Stimulated activated naive CD8-positive, alpha-beta T cell treated with anti-CD3 and anti-CD28 coated beads, Interleukin-15, Interleukin-2, amounts not matched to agents 100 ng/mL and 50 ng/mL, for 24 hours (primary cell): ENCODE data around the gene CENPP.

Source experiments
- H3K27ac Mint-ChIP-seq: one replicate; pipeline ENCODE4 v1.8.0; 2021; ENCODE audit warnings: mild to moderate bottlenecking, mixed read lengths
- H3K27me3 Mint-ChIP-seq: one replicate; pipeline ENCODE4 v1.8.0; 2021; ENCODE audit warnings: mixed read lengths
- H3K36me3 Mint-ChIP-seq: one replicate; pipeline ENCODE4 v1.8.0; 2021; ENCODE audit warnings: low read depth, mixed read lengths
- H3K4me1 Mint-ChIP-seq: one replicate; pipeline ENCODE4 v1.8.0; 2021; ENCODE audit warnings: low read depth, mixed read lengths
- H3K4me3 Mint-ChIP-seq: one replicate; pipeline ENCODE4 v1.8.0; 2021; ENCODE audit warnings: mild to moderate bottlenecking, mixed read lengths
- H3K9me3 Mint-ChIP-seq: one replicate; pipeline ENCODE4 v1.8.0; 2021; ENCODE audit warnings: mixed read lengths

Gene CENPP

GRCh38 chr9:92503156-92503555 lies 177.4 kb downstream of the CENPP start:
- Mint-ChIP-seq H3K9me3 (no peaks in the 10 kb centered on the region), H3K27me3 (no peaks in the 10 kb centered on the region), H3K4me3 (no peak overlapping the region), H3K4me1 (no peaks in the 10 kb centered on the region), H3K27ac (no peak overlapping the region), H3K36me3 (no peaks in the 10 kb centered on the region)

- Mint-ChIP-seq H3K36me3 (no peaks in the 10 kb centered on the region), H3K9me3 (no peaks in the 10 kb centered on the region), H3K27me3 (no peaks in the 10 kb centered on the region), H3K4me3 (no peak overlapping the region), H3K27ac (no peak overlapping the region), H3K4me1 (no peaks in the 10 kb centered on the region)
Measured at GRCh38 chr9:92504881-92505280, 179.1 kb downstream of the CENPP start.

GRCh38 chr9:92506184-92506857 lies 180.6 kb downstream of the CENPP start:
- Mint-ChIP-seq H3K27ac (no peak overlapping the region), H3K4me1 (no peaks in the 10 kb centered on the region), H3K36me3 (no peaks in the 10 kb centered on the region), H3K27me3 (no peaks in the 10 kb centered on the region), H3K9me3 (no peaks in the 10 kb centered on the region), H3K4me3 (no peak overlapping the region)

- Mint-ChIP-seq H3K27ac (no peak overlapping the region), H3K27me3 (no peaks in the 10 kb centered on the region), H3K36me3 (no peaks in the 10 kb centered on the region), H3K4me3 (no peak overlapping the region), H3K9me3 (no peaks in the 10 kb centered on the region), H3K4me1 (no peaks in the 10 kb centered on the region)
Measured at GRCh38 chr9:92507005-92507404, 181.3 kb downstream of the CENPP start.

GRCh38 chr9:92507496-92507895 lies 181.7 kb downstream of the CENPP start:
- peaks cover 3% of the 10 kb centered on the region for H3K4me1 Mint-ChIP-seq
- H3K9me3 Mint-ChIP-seq = no peaks in the 10 kb centered on the region
- H3K36me3 Mint-ChIP-seq = no peaks in the 10 kb centered on the region
- no peaks in the 10 kb centered on the region for H3K27me3 Mint-ChIP-seq
- no peak overlapping the region for H3K4me3 Mint-ChIP-seq
- no peak overlapping the region for H3K27ac Mint-ChIP-seq

GRCh38 chr9:92508018-92508820 lies 182.5 kb downstream of the CENPP start:
- no peaks in the 10 kb centered on the region for H3K27me3 Mint-ChIP-seq
- no peak overlapping the region for H3K4me3 Mint-ChIP-seq
- H3K4me1 Mint-ChIP-seq = peaks cover 4% of the 10 kb centered on the region
- no peaks in the 10 kb centered on the region for H3K36me3 Mint-ChIP-seq
- H3K9me3 Mint-ChIP-seq = no peaks in the 10 kb centered on the region
- H3K27ac Mint-ChIP-seq = no peak overlapping the region

GRCh38 chr9:92509050-92509449 lies 183.3 kb downstream of the CENPP start:
- peaks cover 4% of the 10 kb centered on the region for H3K4me1 Mint-ChIP-seq
- no peak overlapping the region for H3K27ac Mint-ChIP-seq
- H3K36me3 Mint-ChIP-seq = no peaks in the 10 kb centered on the region
- H3K27me3 Mint-ChIP-seq = no peaks in the 10 kb centered on the region
- H3K9me3 Mint-ChIP-seq = no peaks in the 10 kb centered on the region
- H3K4me3 Mint-ChIP-seq = no peak overlapping the region

- no peak overlapping the region for H3K27ac Mint-ChIP-seq
- H3K4me3 Mint-ChIP-seq = no peak overlapping the region
- H3K4me1 Mint-ChIP-seq = peaks cover 4% of the 10 kb centered on the region
- H3K27me3 Mint-ChIP-seq = no peaks in the 10 kb centered on the region
- H3K36me3 Mint-ChIP-seq = no peaks in the 10 kb centered on the region
- no peaks in the 10 kb centered on the region for H3K9me3 Mint-ChIP-seq
Measured at GRCh38 chr9:92510747-92511146, 185.0 kb downstream of the CENPP start.

GRCh38 chr9:92512622-92513021 lies 186.9 kb downstream of the CENPP start:
- Mint-ChIP-seq H3K9me3 (no peaks in the 10 kb centered on the region), H3K4me3 (no peak overlapping the region), H3K27ac (no peak overlapping the region), H3K36me3 (no peaks in the 10 kb centered on the region), H3K4me1 (peaks cover 4% of the 10 kb centered on the region), H3K27me3 (no peaks in the 10 kb centered on the region)

- Mint-ChIP-seq H3K4me3 (no peak overlapping the region), H3K36me3 (no peaks in the 10 kb centered on the region), H3K4me1 (peaks cover 4% of the 10 kb centered on the region), H3K9me3 (no peaks in the 10 kb centered on the region), H3K27me3 (no peaks in the 10 kb centered on the region), H3K27ac (no peak overlapping the region)
Measured at GRCh38 chr9:92513349-92513748, 187.6 kb downstream of the CENPP start.

- peaks cover 4% of the 10 kb centered on the region for H3K4me1 Mint-ChIP-seq
- H3K4me3 Mint-ChIP-seq = no peak overlapping the region
- H3K36me3 Mint-ChIP-seq = peaks cover 4% of the 10 kb centered on the region
- no peaks in the 10 kb centered on the region for H3K27me3 Mint-ChIP-seq
- no peak overlapping the region for H3K27ac Mint-ChIP-seq
- no peaks in the 10 kb centered on the region for H3K9me3 Mint-ChIP-seq
Measured at GRCh38 chr9:92514635-92515034, 188.9 kb downstream of the CENPP start.

GRCh38 chr9:92516521-92516920 lies 190.8 kb downstream of the CENPP start:
- Mint-ChIP-seq H3K27ac (no peak overlapping the region), H3K27me3 (no peaks in the 10 kb centered on the region)

GRCh38 chr9:92517046-92517445 lies 191.3 kb downstream of the CENPP start:
- no peak overlapping the region for H3K27ac Mint-ChIP-seq
- peaks cover 4% of the 10 kb centered on the region for H3K4me1 Mint-ChIP-seq
- no peak overlapping the region for H3K4me3 Mint-ChIP-seq
- H3K36me3 Mint-ChIP-seq = peaks cover 4% of the 10 kb centered on the region
- H3K27me3 Mint-ChIP-seq = no peaks in the 10 kb centered on the region
- no peaks in the 10 kb centered on the region for H3K9me3 Mint-ChIP-seq

More at GRCh38 chr9:92516521-92516920, 190.8 kb downstream of the CENPP start:
- H3K9me3 Mint-ChIP-seq = no peaks in the 10 kb centered on the region
- no peak overlapping the region for H3K4me3 Mint-ChIP-seq
- peaks cover 4% of the 10 kb centered on the region for H3K4me1 Mint-ChIP-seq
- H3K36me3 Mint-ChIP-seq = peaks cover 4% of the 10 kb centered on the region

GRCh38 chr9:92518199-92518598 lies 192.4 kb downstream of the CENPP start:
- H3K36me3 Mint-ChIP-seq = peaks cover 4% of the 10 kb centered on the region
- H3K27me3 Mint-ChIP-seq = no peaks in the 10 kb centered on the region
- no peaks in the 10 kb centered on the region for H3K9me3 Mint-ChIP-seq
- H3K4me3 Mint-ChIP-seq = no peak overlapping the region
- H3K4me1 Mint-ChIP-seq = no peaks in the 10 kb centered on the region
- no peak overlapping the region for H3K27ac Mint-ChIP-seq

GRCh38 chr9:92520837-92521236 lies 195.1 kb downstream of the CENPP start:
- Mint-ChIP-seq H3K27me3 (no peaks in the 10 kb centered on the region), H3K4me3 (no peak overlapping the region), H3K27ac (no peak overlapping the region), H3K36me3 (peaks cover 4% of the 10 kb centered on the region), H3K9me3 (no peaks in the 10 kb centered on the region), H3K4me1 (no peaks in the 10 kb centered on the region)
